Measurements from ENCODE around the gene AIRE. TPM values are rescaled to one million over a fixed set of nuclear protein-coding genes. Genes with fewer than 3 reads are reported as not detected.

Gene AIRE
- total and polyA plus RNA-seq, 2 of the 13 experiments (the other 11 are each of a cell fraction or from before 2014, with no cell fraction given): not detected

DNA sequence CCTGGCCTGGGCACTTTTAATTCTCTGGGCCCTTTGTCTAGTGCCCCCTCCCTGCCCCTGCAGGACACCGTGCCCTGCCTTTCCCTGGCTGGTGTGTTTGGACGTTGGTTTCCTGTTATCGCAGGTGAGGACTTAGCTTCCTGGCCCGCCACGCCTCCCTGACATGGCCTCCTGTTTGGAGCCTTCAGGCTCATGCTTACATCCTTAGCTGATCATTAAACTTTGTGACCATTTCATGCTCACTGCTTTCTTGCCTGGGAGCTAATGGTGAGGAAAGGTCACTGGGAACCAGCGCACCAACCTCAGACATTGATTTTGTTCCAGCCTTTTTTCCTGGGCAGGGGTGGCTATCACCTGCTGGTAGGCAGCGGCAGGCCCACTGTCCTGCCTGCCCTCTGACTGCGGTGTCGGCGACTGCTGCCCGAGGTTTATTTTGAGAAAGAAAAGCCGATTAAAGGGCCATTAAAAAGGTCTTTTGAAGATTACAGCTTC lies 17.9 kb downstream of the AIRE start (continued):
- TF ChIP-seq, protein P1, sequence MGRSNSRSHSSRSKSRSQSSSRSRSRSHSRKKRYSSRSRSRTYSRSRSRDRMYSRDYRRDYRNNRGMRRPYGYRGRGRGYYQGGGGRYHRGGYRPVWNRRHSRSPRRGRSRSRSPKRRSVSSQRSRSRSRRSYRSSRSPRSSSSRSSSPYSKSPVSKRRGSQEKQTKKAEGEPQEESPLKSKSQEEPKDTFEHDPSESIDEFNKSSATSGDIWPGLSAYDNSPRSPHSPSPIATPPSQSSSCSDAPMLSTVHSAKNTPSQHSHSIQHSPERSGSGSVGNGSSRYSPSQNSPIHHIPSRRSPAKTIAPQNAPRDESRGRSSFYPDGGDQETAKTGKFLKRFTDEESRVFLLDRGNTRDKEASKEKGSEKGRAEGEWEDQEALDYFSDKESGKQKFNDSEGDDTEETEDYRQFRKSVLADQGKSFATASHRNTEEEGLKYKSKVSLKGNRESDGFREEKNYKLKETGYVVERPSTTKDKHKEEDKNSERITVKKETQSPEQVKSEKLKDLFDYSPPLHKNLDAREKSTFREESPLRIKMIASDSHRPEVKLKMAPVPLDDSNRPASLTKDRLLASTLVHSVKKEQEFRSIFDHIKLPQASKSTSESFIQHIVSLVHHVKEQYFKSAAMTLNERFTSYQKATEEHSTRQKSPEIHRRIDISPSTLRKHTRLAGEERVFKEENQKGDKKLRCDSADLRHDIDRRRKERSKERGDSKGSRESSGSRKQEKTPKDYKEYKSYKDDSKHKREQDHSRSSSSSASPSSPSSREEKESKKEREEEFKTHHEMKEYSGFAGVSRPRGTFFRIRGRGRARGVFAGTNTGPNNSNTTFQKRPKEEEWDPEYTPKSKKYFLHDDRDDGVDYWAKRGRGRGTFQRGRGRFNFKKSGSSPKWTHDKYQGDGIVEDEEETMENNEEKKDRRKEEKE (IDR thresholded peaks at IDR 0.05): no peak
- TF ChIP-seq SCMH1 (CRISPR knock-in tag; IDR thresholded peaks at IDR 0.05; ENCODE audit: borderline replicate concordance) (no peak), ZZZ3 (CRISPR knock-in tag; IDR thresholded peaks at IDR 0.05; ENCODE audit: borderline replicate concordance) (no peak), EHMT2 (IDR thresholded peaks at IDR 0.05; ENCODE audit: borderline replicate concordance, low read depth, low read length) (no peak), RBFOX2 (IDR thresholded peaks at IDR 0.05; ENCODE audit: low read depth, low read length) (0 out of 2 replicates have a peak, but pooled peaks have one; percentile 26), MED8 (CRISPR knock-in tag; IDR thresholded peaks at IDR 0.05; ENCODE audit: insufficient replicate concordance) (peak; percentile 45), ZNF17 (CRISPR knock-in tag; IDR thresholded peaks at IDR 0.05) (no peak), ZNF530 (CRISPR knock-in tag; IDR thresholded peaks at IDR 0.05; ENCODE audit: low read depth) (no peak), NPAS2 (CRISPR knock-in tag; IDR thresholded peaks at IDR 0.05; ENCODE audit: borderline replicate concordance) (no peak), NRL (CRISPR knock-in tag; IDR thresholded peaks at IDR 0.05; ENCODE audit: borderline replicate concordance) (no peak), PHF8 (CRISPR knock-in tag; IDR thresholded peaks at IDR 0.05) (peak; percentile 44; the same call in 1 of the 2 replicates), POLR2AphosphoS5 (IDR thresholded peaks at IDR 0.05; ENCODE audit: low read depth, low read length) (peak; percentile 45; the same call in 1 of the 2 replicates), ZNF562 (CRISPR knock-in tag; IDR thresholded peaks at IDR 0.05; ENCODE audit: borderline replicate concordance) (no peak), ZNF264 (CRISPR knock-in tag; IDR thresholded peaks at IDR 0.05) (no peak)
- TF ChIP-seq, protein P2, sequence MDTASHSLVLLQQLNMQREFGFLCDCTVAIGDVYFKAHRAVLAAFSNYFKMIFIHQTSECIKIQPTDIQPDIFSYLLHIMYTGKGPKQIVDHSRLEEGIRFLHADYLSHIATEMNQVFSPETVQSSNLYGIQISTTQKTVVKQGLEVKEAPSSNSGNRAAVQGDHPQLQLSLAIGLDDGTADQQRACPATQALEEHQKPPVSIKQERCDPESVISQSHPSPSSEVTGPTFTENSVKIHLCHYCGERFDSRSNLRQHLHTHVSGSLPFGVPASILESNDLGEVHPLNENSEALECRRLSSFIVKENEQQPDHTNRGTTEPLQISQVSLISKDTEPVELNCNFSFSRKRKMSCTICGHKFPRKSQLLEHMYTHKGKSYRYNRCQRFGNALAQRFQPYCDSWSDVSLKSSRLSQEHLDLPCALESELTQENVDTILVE (CRISPR knock-in tag; IDR thresholded peaks at IDR 0.05): no peak
- TF ChIP-seq, protein P3, sequence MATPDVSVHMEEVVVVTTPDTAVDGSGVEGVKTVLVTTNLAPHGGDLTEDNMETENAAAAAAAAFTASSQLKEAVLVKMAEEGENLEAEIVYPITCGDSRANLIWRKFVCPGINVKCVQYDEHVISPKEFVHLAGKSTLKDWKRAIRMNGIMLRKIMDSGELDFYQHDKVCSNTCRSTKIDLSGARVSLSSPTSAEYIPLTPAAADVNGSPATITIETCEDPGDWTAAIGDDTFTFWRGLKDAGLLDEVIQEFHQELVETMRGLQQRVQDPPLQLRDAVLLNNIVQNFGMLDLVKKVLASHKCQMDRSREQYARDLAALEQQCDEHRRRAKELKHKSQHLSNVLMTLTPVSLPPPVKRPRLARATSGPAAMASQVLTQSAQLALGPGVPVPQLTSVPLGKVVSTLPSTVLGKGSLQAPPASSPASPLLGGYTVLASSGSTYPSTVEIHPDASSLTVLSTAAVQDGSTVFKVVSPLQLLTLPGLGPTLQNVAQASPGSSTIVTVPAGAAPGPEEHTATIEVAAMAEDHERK (CRISPR knock-in tag; IDR thresholded peaks at IDR 0.05; ENCODE audit: low read depth): no peak
- TF ChIP-seq, protein P4, sequence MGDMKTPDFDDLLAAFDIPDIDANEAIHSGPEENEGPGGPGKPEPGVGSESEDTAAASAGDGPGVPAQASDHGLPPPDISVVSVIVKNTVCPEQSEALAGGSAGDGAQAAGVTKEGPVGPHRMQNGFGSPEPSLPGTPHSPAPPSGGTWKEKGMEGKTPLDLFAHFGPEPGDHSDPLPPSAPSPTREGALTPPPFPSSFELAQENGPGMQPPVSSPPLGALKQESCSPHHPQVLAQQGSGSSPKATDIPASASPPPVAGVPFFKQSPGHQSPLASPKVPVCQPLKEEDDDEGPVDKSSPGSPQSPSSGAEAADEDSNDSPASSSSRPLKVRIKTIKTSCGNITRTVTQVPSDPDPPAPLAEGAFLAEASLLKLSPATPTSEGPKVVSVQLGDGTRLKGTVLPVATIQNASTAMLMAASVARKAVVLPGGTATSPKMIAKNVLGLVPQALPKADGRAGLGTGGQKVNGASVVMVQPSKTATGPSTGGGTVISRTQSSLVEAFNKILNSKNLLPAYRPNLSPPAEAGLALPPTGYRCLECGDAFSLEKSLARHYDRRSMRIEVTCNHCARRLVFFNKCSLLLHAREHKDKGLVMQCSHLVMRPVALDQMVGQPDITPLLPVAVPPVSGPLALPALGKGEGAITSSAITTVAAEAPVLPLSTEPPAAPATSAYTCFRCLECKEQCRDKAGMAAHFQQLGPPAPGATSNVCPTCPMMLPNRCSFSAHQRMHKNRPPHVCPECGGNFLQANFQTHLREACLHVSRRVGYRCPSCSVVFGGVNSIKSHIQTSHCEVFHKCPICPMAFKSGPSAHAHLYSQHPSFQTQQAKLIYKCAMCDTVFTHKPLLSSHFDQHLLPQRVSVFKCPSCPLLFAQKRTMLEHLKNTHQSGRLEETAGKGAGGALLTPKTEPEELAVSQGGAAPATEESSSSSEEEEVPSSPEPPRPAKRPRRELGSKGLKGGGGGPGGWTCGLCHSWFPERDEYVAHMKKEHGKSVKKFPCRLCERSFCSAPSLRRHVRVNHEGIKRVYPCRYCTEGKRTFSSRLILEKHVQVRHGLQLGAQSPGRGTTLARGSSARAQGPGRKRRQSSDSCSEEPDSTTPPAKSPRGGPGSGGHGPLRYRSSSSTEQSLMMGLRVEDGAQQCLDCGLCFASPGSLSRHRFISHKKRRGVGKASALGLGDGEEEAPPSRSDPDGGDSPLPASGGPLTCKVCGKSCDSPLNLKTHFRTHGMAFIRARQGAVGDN (CRISPR knock-in tag; IDR thresholded peaks at IDR 0.05): peak; percentile 65

Measured in HepG2 (cell line).